CD8-positive, alpha-beta memory T cell (primary cell): ENCODE measurements around the gene SNRK. TPM values are rescaled to one million over a fixed set of nuclear protein-coding genes. Genes with fewer than 3 reads are reported as not detected.

Source experiments
- CTCF ChIA-PET: fragments of 350-600 bp; sonication (Branson Sonifier 250); formaldehyde crosslinking; loops from one replicate; lab custom pipeline; 2021; ENCODE audit warnings: antibody characterized with exemption; lab: Charles Lee
- POLR2A ChIA-PET: fragments of 350-600 bp; sonication (Branson Sonifier 250); formaldehyde crosslinking; loops from one replicate; lab custom pipeline; 2021; ENCODE audit warnings: antibody characterized with exemption; lab: Charles Lee
- DNase-seq, 5 donors: peaks; one replicate each; pipeline versions ENCODE4 v3.0.0 to v3.0.0-alpha.2; 2020 to 2022; ENCODE audit warnings: mixed read lengths in 1 of 5
- H3K27ac ChIP-seq: one replicate; pipeline ENCODE4 v1.7.0; 2013; ENCODE audit warnings: low read depth, mild to moderate bottlenecking, low read length, moderate library complexity
- H3K27me3 ChIP-seq: 2 replicates; pipeline ENCODE4 v1.7.0; 2013; ENCODE audit warnings: low read length, mild to moderate bottlenecking; ENCODE audit not compliant: insufficient read depth, poor library complexity, severe bottlenecking
- H3K36me3 ChIP-seq: 2 replicates; pipeline ENCODE4 v1.7.0; 2013; ENCODE audit warnings: mild to moderate bottlenecking, low read length, moderate library complexity; ENCODE audit not compliant: insufficient read depth
- H3K4me1 ChIP-seq: 2 replicates; pipeline ENCODE4 v1.7.0; 2013; ENCODE audit warnings: mild to moderate bottlenecking, low read length, moderate library complexity; ENCODE audit not compliant: insufficient read depth
- H3K4me3 ChIP-seq: 2 replicates; pipeline ENCODE4 v1.7.0; 2013; ENCODE audit warnings: mild to moderate bottlenecking, low read length
- H3K9me3 ChIP-seq: 2 replicates; pipeline ENCODE4 v1.7.0; 2013; ENCODE audit warnings: mild to moderate bottlenecking, low read length
- H3K27ac Mint-ChIP-seq, 8 donors: one replicate each; pipeline ENCODE4 v1.8.0; 2020 to 2021; ENCODE audit warnings: mixed read lengths in 8 of 8, mild to moderate bottlenecking in 6 of 8, inconsistent platforms in 3 of 8, moderate library complexity in 3 of 8
- H3K27me3 Mint-ChIP-seq, 2 donors: one replicate each; pipeline ENCODE4 v1.8.0; 2020 to 2021; ENCODE audit warnings: mixed read lengths in 2 of 2, mild to moderate bottlenecking in 1 of 2, moderate library complexity in 1 of 2
- H3K36me3 Mint-ChIP-seq, 3 donors: one replicate each; pipeline ENCODE4 v1.8.0; 2020 to 2021; ENCODE audit warnings: mixed read lengths in 3 of 3, inconsistent platforms in 1 of 3, mild to moderate bottlenecking in 1 of 3
- H3K4me1 Mint-ChIP-seq, 3 donors: one replicate each; pipeline ENCODE4 v1.8.0; 2020 to 2021; ENCODE audit warnings: mixed read lengths in 3 of 3, inconsistent platforms in 1 of 3, mild to moderate bottlenecking in 1 of 3
- H3K4me3 Mint-ChIP-seq, 7 donors: one replicate each; pipeline ENCODE4 v1.8.0; 2020 to 2021; ENCODE audit warnings: mixed read lengths in 7 of 7, mild to moderate bottlenecking in 6 of 7, moderate library complexity in 4 of 7, inconsistent platforms in 2 of 7
- H3K9me3 Mint-ChIP-seq, 5 donors: one replicate each; pipeline ENCODE4 v1.8.0; 2020 to 2022; ENCODE audit warnings: mixed read lengths in 5 of 5, mild to moderate bottlenecking in 3 of 5, moderate library complexity in 2 of 5, inconsistent platforms in 1 of 5
- polyA plus RNA-seq: library from polyadenylated mRNA; unstranded; fragments of 300-500 nt; fragmentation: Illumina TruSeq; gene quantifications from one replicate; pipeline ENCODE4 v1.2.3, GENCODE V29; 2021
- total RNA-seq, 2 experiments: library from RNA; stranded (reverse); gene quantifications; one replicate each; pipeline ENCODE4 v1.2.3, GENCODE V29; 2021

SNRK gene
- total and polyA plus RNA-seq, 3 experiments from 2014 or later: 34.2 to 55.1 (median 35.9) TPM

DNA sequence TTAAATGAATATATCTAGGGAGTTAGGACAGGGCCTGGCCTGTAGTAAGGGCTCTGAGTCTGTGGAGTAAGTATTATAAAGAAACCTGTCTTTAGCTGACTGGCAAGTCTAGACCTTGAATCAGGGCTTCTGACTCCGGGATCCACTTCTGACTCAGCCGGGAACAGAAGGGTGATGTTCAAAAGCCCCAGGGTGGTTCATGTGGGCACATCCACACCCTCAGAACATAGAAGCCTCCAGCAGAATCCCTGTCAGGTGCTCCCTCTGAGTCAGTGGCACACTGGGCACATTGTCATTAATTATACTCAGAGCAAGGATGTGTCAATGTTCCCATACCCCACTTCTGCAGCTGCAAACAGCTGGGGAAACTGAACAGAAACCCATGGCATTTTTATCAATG, 26.7 kb upstream of the SNRK start:
- H3K27me3 ChIP-seq: no peaks in the 10 kb centered on the region
- no peak overlapping the region for H3K27ac ChIP-seq
- Mint-ChIP-seq H3K4me1 (peaks cover 21 to 26% (median 25%) of the 10 kb centered on the region in 3 donors), H3K27ac (peak overlapping the region in 1 of 8 donors; percentile 29), H3K36me3 (no peaks in the 10 kb centered on the region), H3K27me3 (no peaks in the 10 kb centered on the region), H3K4me3 (no peak overlapping the region), H3K9me3 (no peaks in the 10 kb centered on the region)
- H3K4me3 ChIP-seq: no peak overlapping the region
- DNase-seq: no peak
- no peaks in the 10 kb centered on the region for H3K36me3 ChIP-seq
- ChIA-PET CTCF (no interaction called here), POLR2A (no interaction called here)
- no peaks in the 10 kb centered on the region for H3K9me3 ChIP-seq
- H3K4me1 ChIP-seq: peaks cover 11% of the 10 kb centered on the region

DNA sequence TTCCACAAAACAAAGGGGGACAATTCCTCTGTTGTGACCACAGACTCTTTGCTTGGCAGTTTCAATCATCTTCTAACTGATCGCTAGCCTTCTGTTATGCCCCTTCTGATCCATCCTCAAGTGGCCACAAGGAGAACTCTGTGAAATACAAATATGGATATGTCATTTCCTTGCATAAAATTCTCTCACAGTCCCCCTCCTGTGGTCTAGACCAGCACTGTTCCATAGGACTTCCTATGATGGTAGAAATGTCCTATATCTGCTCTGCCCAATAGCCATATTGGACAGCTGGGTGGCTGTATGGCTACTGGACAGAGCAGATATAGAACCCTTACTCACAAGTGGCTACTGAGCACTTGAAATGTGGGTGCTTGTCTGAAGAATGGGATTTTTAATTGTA, 25.9 kb upstream of the SNRK start:
- DNase-seq: no peak
- H3K36me3 Mint-ChIP-seq: no peaks in the 10 kb centered on the region
- H3K27ac ChIP-seq: no peak overlapping the region
- H3K4me3 Mint-ChIP-seq: no peak overlapping the region
- H3K36me3 ChIP-seq: no peaks in the 10 kb centered on the region
- no peaks in the 10 kb centered on the region for H3K9me3 ChIP-seq
- CTCF ChIA-PET: interaction anchor here (1.8 kb wide), 1 partner anchor 8 kb away, joined by 4 read pairs; no protein-coding TSS in a partner anchor
- H3K9me3 Mint-ChIP-seq: no peaks in the 10 kb centered on the region
- no peak overlapping the region for H3K4me3 ChIP-seq
- peaks cover 21 to 27% (median 26%) of the 10 kb centered on the region in 3 donors for H3K4me1 Mint-ChIP-seq
- peaks cover 11% of the 10 kb centered on the region for H3K4me1 ChIP-seq
- peak overlapping the region in 1 of 8 donors; percentile 25 for H3K27ac Mint-ChIP-seq
- no peaks in the 10 kb centered on the region for H3K27me3 ChIP-seq
- POLR2A ChIA-PET: no interaction called here
- H3K27me3 Mint-ChIP-seq: no peaks in the 10 kb centered on the region

DNA sequence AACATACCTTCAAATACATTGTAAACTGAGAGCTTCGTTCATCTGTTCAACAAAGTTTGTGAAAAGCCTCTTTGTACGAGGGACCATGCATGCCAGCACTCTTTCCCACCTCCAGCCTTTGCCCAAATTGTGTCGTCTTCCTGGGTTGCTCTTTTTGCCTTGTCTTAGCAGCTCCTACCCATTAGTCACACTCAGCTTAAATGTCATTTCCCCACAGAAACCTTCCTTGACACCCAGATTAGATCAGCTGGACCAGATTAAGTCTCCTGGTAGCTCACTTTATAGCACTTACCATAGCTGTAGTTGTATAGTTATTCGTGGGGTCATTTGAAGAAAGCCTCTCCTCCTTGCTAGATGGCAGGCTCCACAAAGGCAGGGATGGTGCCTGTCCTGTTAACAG, 24.1 kb upstream of the SNRK start:
- Histone ChIP-seq H3K4me3 (no peak overlapping the region), H3K27me3 (no peaks in the 10 kb centered on the region), H3K9me3 (no peaks in the 10 kb centered on the region), H3K36me3 (no peaks in the 10 kb centered on the region), H3K4me1 (peaks cover 3% of the 10 kb centered on the region), H3K27ac (no peak overlapping the region)
- DNase-seq: no peak
- Mint-ChIP-seq H3K4me3 (no peak overlapping the region), H3K36me3 (no peaks in the 10 kb centered on the region), H3K27me3 (no peaks in the 10 kb centered on the region), H3K27ac (peak overlapping the region in 2 of 8 donors; percentile 20 to 43), H3K4me1 (peaks cover 5 to 14% (median 11%) of the 10 kb centered on the region in 3 donors), H3K9me3 (no peaks in the 10 kb centered on the region)
- CTCF ChIA-PET: interaction anchor here (1.5 kb wide), 1 partner anchor 33 kb away, joined by 3 read pairs; no protein-coding TSS in a partner anchor
- POLR2A ChIA-PET: no interaction called here

DNA sequence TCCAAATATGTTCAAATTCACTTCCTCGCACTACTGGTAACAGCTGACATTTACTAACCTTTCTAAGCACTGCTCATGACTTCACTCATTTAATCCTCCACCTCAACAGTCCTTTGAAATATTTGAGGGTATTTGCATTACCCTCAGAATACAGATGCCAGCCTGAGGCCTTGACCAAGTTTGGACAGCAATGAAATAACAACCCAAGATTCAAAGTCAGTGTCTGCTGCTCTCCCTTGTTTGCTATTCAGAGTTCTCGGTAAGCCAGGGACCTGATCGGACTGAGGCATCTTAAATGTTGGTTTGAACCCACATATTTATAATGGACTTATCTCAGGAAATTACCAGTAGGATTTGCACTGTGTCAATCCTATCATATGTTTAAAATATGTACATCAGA, 19.9 kb upstream of the SNRK start:
- Histone ChIP-seq H3K4me3 (no peak overlapping the region), H3K36me3 (no peaks in the 10 kb centered on the region), H3K27ac (no peak overlapping the region), H3K9me3 (no peaks in the 10 kb centered on the region), H3K4me1 (no peaks in the 10 kb centered on the region), H3K27me3 (no peaks in the 10 kb centered on the region)
- DNase-seq: no peak
- no peaks in the 10 kb centered on the region for H3K9me3 Mint-ChIP-seq
- CTCF ChIA-PET: interaction anchor here (1.1 to 1.7 kb wide), 2 partner anchors 10 to 12 kb away, joined by 3 to 5 read pairs; no protein-coding TSS in a partner anchor
- H3K27me3 Mint-ChIP-seq: no peaks in the 10 kb centered on the region
- H3K36me3 Mint-ChIP-seq: no peaks in the 10 kb centered on the region
- peaks cover 0 to 5% (median 2%) of the 10 kb centered on the region in 3 donors for H3K4me1 Mint-ChIP-seq
- POLR2A ChIA-PET: no interaction called here
- peak overlapping the region in 1 of 8 donors; percentile 19 for H3K27ac Mint-ChIP-seq
- no peak overlapping the region for H3K4me3 Mint-ChIP-seq

DNA sequence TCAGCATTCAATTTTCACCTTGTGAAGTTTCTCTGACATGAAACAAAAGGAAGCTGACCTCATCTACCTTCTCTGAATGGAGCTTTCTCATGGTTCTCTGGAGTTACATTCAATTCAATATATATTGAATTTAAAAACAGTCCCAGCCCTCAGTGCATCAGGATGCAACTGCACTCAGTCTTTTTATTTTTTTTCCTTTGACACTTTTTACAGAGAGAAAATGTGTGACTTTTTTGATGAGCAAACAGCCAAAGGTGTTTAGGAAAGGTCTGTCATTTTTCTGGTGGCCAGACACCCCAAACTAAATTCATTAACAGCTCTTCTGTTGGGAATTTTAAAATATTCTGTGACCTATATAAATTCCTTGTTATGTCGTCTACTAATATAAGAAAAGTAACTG, 19.3 kb upstream of the SNRK start:
- H3K36me3 ChIP-seq: no peaks in the 10 kb centered on the region
- Mint-ChIP-seq H3K4me3 (no peak overlapping the region), H3K36me3 (no peaks in the 10 kb centered on the region), H3K27ac (no peak overlapping the region), H3K9me3 (no peaks in the 10 kb centered on the region), H3K4me1 (peaks cover 0 to 5% (median 2%) of the 10 kb centered on the region in 3 donors), H3K27me3 (no peaks in the 10 kb centered on the region)
- no peak overlapping the region for H3K27ac ChIP-seq
- no peaks in the 10 kb centered on the region for H3K9me3 ChIP-seq
- DNase-seq: no peak
- ChIA-PET CTCF (interaction anchor here (1.1 kb wide), 1 partner anchor 12 kb away, joined by 3 read pairs; no protein-coding TSS in a partner anchor), POLR2A (no interaction called here)
- no peaks in the 10 kb centered on the region for H3K4me1 ChIP-seq
- no peaks in the 10 kb centered on the region for H3K27me3 ChIP-seq
- no peak overlapping the region for H3K4me3 ChIP-seq

DNA sequence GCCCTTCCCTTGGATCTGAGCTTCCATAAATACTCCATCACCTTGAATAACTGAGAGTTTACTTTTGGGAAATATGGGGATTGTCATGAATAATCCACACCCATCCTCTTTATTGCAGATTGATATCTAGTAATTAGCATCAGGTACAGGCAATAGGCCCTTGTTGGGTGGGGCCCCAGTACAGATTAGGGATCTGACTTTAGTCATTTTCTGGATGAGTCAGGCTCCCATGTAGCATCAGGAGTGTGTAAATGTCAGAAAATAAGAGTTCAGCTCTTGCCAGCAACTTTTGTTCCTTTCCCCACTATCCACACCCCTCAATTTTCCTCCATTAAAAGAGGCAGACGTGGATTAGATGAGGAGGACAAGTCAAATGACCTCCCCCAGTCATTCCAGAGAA, 17.7 kb upstream of the SNRK start:
- H3K36me3 Mint-ChIP-seq: no peaks in the 10 kb centered on the region
- H3K9me3 Mint-ChIP-seq: no peaks in the 10 kb centered on the region
- ChIA-PET POLR2A (no interaction called here), CTCF (no interaction called here)
- no peak for DNase-seq
- H3K9me3 ChIP-seq: no peaks in the 10 kb centered on the region
- H3K27ac Mint-ChIP-seq: no peak overlapping the region
- no peaks in the 10 kb centered on the region for H3K4me1 ChIP-seq
- no peaks in the 10 kb centered on the region for H3K27me3 Mint-ChIP-seq
- no peak overlapping the region for H3K4me3 Mint-ChIP-seq
- H3K27me3 ChIP-seq: no peaks in the 10 kb centered on the region
- no peaks in the 10 kb centered on the region for H3K36me3 ChIP-seq
- H3K27ac ChIP-seq: no peak overlapping the region
- H3K4me1 Mint-ChIP-seq: peaks cover 0 to 5% (median 2%) of the 10 kb centered on the region in 3 donors
- no peak overlapping the region for H3K4me3 ChIP-seq

DNA sequence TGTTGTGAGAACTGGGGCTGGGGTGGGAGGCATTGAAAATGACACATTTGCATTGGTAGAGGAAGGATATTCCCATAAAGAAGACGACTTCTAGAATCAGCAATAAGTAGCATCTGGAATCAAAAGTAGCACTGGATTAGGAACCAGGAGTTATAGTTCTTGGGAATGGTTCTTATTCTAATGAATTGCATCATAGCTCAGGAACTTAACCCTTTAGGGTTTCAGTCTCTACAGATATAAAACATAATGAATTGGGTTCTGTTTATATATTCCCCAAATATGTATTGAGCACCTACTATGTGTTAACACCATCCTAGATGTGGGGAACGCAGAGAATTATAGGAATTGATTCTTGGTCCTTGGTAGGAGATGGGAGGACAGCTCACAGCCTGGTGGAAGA, 16.3 kb upstream of the SNRK start:
- ChIA-PET POLR2A (no interaction called here), CTCF (no interaction called here)
- no peak overlapping the region for H3K27ac Mint-ChIP-seq

DNA sequence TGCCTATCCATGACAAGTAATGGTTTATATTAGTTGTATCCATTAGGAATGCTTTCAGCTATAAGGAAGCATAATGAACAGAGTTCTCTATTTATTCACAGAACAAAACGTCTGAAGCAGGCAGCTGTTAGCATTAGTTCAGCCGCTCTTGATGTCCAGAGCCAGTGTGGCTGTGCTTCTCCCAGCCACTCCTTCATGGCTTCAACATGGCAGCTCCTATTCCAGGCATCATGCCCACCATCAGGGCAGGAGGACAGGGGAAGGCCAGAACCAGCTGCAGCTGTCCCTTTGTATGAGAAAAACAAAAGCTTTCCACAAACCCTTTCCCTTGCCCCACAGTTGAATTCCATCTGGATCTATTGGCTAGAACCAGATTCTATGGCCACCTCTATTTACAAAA, 12.9 kb upstream of the SNRK start:
- no peaks in the 10 kb centered on the region for H3K4me1 ChIP-seq
- POLR2A ChIA-PET: no interaction called here
- DNase-seq: no peak
- H3K27ac Mint-ChIP-seq: peak overlapping the region in 1 of 8 donors; percentile 29
- no peaks in the 10 kb centered on the region for H3K36me3 Mint-ChIP-seq
- H3K27me3 Mint-ChIP-seq: no peaks in the 10 kb centered on the region
- H3K27me3 ChIP-seq: no peaks in the 10 kb centered on the region
- no peaks in the 10 kb centered on the region for H3K9me3 ChIP-seq
- no peak overlapping the region for H3K27ac ChIP-seq
- H3K4me1 Mint-ChIP-seq: peaks cover 0 to 8% (median 0%) of the 10 kb centered on the region in 3 donors
- CTCF ChIA-PET: no interaction called here
- no peak overlapping the region for H3K4me3 ChIP-seq
- no peaks in the 10 kb centered on the region for H3K9me3 Mint-ChIP-seq
- H3K4me3 Mint-ChIP-seq: no peak overlapping the region
- no peaks in the 10 kb centered on the region for H3K36me3 ChIP-seq

More for the DNA sequence above, 16.3 kb upstream of the SNRK start:
- no peaks in the 10 kb centered on the region for H3K27me3 Mint-ChIP-seq
- peaks cover 0 to 5% (median under 1%) of the 10 kb centered on the region in 3 donors for H3K4me1 Mint-ChIP-seq
- no peak for DNase-seq
- Histone ChIP-seq H3K9me3 (no peaks in the 10 kb centered on the region), H3K4me3 (no peak overlapping the region), H3K36me3 (no peaks in the 10 kb centered on the region), H3K27me3 (no peaks in the 10 kb centered on the region), H3K27ac (no peak overlapping the region), H3K4me1 (no peaks in the 10 kb centered on the region)
- H3K9me3 Mint-ChIP-seq: no peaks in the 10 kb centered on the region
- H3K4me3 Mint-ChIP-seq: no peak overlapping the region
- no peaks in the 10 kb centered on the region for H3K36me3 Mint-ChIP-seq
